Suprapubic skin (tissue), 4 donors: Measurements from ENCODE around the gene FGFR3.

Source experiments
- EP300 ChIP-seq: sonication (generic); formaldehyde crosslinking; IDR thresholded peaks from one replicate; pipeline ENCODE4 v1.6.1; 2017; ENCODE audit warnings: antibody characterized with exemption
- POLR2A ChIP-seq, 2 donors: fragments of 450-650 bp; IDR thresholded peaks; one replicate each; pipeline ENCODE4 v1.6.1; 2017; ENCODE audit warnings: antibody characterized with exemption in 2 of 2, mild to moderate bottlenecking in 2 of 2, moderate library complexity in 2 of 2
- POLR2AphosphoS5 ChIP-seq, 3 donors: sonication (generic); formaldehyde crosslinking; IDR thresholded peaks; one replicate each; pipeline ENCODE4 v1.6.1; 2017; ENCODE audit warnings: antibody characterized with exemption in 3 of 3
- TF ChIP-seq, protein P1 (sequence below), 2 donors: fragments of 200-600 bp in 1 of 2; fragments of 450-650 bp in 1 of 2; sonication (generic) in 1 of 2; IDR thresholded peaks; one replicate each; pipeline ENCODE4 v1.5.1; 2016 to 2019; ENCODE audit warnings: antibody characterized with exemption in 2 of 2, mild to moderate bottlenecking in 1 of 2, moderate library complexity in 1 of 2

DNA sequence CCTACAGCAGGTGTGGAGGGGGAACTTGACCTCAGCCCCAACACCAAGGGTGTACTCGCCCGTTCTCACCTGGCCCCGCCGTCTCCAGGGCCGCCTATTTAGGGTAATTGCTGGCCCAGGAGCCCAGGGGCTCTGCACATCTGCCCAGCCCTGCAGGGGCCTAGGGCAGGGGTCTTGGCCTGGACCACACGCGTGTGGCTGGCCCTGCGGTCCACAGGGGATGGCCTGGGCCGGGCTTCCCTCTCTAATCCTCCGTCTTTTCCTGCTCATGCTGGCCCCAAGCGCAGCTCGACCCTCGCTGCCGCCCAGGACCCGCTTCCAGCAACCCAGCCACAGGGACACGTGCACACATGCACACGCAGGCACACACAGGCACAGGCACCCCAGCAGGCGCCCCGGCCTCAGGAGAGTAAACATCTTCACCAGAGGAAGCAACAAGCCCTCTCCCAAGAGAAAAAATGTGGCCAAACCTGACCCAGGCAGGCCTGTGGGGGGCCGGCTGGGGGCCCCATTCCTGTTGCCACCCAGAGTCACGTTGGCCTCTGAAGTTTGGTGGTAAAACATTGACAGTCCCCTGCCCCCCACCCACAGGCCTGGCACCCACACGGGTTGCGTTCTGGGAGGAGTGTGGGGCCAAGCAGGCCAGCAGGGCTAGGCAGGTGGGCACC lies 24.6 kb upstream of the FGFR3 start:
- TF ChIP-seq EP300 = no peak
- TF ChIP-seq, protein P1, sequence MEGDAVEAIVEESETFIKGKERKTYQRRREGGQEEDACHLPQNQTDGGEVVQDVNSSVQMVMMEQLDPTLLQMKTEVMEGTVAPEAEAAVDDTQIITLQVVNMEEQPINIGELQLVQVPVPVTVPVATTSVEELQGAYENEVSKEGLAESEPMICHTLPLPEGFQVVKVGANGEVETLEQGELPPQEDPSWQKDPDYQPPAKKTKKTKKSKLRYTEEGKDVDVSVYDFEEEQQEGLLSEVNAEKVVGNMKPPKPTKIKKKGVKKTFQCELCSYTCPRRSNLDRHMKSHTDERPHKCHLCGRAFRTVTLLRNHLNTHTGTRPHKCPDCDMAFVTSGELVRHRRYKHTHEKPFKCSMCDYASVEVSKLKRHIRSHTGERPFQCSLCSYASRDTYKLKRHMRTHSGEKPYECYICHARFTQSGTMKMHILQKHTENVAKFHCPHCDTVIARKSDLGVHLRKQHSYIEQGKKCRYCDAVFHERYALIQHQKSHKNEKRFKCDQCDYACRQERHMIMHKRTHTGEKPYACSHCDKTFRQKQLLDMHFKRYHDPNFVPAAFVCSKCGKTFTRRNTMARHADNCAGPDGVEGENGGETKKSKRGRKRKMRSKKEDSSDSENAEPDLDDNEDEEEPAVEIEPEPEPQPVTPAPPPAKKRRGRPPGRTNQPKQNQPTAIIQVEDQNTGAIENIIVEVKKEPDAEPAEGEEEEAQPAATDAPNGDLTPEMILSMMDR (IDR thresholded peaks at IDR 0.05) = no peak
- no peak for TF ChIP-seq POLR2A (IDR thresholded peaks at IDR 0.05)
- TF ChIP-seq POLR2AphosphoS5 (IDR thresholded peaks at IDR 0.05) = no peak
